Right renal cortex interstitium (tissue), 3 donors: Measurements from ENCODE around the gene HOXA2. TPM values are rescaled to one million over a fixed set of nuclear protein-coding genes. Genes with fewer than 3 reads are reported as not detected.

Source experiments
- DNase-seq, 3 donors: peaks; one replicate each; pipeline ENCODE4 v3.0.0-alpha.2; 2013; ENCODE audit warnings: low read depth in 3 of 3, low spot score in 2 of 3
- polyA plus RNA-seq, 3 donors: library from polyadenylated mRNA; unstranded; fragments of 120-200 nt; gene quantifications; one replicate each; pipeline ENCODE4 v1.2.1, GENCODE V29; 2013; ENCODE audit not compliant: insufficient read length in 3 of 3

The HOXA2 gene
- polyA plus RNA-seq, 3 donors, result 6.7 to 8.5 (median 7.1) TPM

DNA sequence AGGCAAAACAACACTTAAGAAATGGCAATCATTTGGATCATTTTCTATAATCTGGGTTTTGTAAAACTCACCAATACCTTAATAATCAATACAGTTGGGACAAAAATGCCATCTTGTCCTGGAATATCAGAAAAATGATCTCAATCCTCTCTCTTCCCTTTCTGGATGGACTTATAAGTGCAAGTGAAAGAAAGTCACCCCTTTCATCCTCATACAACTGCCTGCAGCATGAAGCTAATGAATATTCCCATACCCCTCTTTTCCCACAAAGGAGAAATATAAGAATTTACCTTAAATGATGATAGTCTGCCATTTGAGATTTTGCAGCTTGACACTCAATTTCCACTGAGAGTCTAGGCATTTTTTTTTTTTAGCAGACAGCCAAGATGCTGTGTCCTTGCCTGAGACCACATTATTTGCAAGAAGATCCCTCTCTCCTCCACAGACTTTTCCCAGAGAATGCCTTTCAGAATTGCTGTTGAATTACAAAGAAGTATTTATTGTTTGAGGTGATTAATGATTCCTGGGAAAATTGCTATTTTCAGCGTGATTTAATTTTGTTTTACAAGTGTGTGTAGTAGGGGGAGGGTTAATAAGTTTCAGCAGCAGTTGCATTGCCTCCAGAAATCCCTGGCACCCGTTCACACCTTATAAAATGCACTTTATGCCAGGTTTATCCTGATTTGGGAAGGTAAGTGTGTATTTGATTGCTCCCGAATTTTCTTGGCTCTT, 24.3 kb upstream of the HOXA2 start:
- DNase-seq, result no peak

DNA sequence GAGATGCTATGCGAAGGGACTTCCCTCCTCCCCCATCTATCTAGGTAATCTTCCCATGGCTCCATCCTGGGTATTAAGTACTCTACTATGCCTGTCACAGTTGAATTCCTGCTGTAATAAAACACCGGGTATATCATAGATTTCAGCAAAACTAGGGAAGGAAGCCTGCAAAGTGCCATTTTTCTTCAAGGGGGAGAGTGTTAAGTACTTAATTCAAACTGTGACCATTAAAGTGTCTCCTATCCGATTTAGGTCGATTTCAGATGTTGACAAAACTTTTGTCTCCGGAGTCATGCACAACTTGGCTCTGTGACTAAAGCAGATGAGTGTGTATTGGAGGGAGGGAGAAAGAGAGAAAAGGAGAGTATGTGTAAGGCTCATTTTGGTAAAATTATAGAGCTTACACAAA, 23.5 kb upstream of the HOXA2 start:
- no peak for DNase-seq

DNA sequence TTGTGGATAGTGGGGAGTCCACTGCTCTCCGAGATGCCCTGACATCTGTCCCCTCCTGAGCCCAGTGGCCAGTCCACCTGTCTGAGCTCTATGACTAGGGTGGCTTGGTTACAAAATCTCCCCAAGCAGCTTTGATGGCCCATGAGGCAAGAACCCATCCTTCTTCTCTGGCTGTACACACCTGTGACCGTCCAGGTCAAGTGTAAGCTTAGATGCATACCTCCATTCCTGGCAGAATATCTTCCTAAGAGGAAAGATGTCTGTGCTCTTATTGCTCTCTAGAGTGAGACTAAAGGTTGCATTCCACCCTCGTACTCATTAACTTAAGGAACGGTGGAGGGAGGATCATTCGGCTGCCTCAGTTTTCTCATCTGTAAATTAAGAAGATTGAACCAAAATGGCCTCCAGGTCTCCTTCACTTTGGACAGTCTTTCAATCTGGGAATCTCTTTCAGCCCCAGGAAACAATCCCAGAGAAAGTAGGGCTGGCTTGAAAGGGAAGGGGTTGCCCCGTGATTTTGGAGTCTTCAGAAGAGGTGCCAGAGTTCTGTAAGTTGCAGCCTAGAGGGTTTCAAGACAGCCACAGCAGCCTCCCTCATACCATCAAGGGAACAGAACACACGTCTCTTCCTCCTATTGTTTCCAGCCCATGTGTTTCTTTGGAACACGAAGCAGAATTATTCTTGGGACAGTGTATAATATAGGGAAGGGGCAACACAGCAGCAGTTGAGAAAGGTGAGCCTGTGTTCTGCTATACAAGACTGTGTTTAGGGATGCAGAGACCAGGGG, 22.6 kb upstream of the HOXA2 start:
- DNase-seq, result no peak

DNA sequence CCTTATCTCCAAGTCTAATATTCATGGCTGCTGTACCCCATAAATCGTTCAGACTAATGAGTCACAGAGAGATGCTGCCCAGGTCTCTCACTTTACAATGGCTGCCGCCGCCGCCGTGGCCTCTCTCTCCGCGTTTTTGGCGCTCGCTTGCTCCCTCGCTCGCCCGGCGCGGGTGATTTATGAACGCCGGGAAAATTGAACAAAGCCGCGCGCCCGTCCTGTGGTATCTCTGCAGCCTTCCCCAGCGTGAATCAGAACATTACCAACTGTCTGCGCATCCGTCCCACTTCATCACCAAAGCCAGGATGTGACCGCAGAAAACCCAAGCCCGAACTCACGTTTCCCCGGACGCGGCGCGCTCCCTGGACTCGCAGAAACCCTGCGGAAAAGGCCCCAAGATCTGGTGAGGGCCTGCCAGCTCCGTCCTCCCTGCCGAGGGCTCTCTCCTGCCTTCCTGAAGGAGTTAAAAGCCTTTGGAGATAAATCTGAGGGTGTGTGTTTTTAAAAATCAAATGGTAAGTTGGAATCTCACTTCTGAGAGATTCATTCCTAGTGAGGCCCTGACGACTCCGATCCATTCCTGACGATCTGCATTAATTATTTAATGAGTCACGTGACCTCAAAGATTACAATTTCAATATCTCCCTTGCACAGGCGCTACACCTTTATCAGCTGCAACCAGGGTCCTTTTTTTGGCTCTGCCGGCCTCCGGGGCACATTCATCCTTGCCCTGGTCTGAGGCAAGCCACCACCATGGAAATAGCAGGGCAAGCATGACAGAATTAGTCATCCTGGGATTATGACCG, 21.8 kb upstream of the HOXA2 start:
- DNase-seq, result no peak

DNA sequence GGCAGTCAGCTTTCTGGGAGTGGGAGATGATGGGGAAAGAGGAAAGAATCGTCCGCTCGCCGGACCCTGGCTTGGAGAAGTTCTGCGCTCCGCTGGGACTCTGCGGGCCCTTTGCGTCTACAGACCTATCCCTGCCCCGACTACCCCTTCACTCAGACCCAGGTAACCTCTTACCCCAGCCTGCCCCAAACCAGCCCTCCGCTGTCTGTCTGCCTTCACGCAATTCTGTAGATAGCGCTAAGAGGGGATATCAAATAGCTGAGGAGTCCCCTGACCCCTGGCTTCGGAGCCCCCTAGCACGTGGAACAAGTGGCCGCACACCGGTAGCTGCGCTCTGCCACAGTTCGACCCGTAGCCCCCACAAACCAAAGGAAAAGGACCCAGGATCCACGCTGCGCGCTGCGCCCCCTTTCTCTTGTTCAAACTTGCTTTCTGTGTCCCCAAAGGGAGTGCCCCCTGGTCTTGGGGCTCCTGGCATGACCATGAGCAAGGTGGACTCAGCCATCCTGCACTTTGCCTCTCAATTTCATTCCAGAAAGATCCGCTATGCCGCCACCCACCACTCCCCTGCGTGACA, 21.1 kb upstream of the HOXA2 start:
- DNase-seq, result no peak

DNA sequence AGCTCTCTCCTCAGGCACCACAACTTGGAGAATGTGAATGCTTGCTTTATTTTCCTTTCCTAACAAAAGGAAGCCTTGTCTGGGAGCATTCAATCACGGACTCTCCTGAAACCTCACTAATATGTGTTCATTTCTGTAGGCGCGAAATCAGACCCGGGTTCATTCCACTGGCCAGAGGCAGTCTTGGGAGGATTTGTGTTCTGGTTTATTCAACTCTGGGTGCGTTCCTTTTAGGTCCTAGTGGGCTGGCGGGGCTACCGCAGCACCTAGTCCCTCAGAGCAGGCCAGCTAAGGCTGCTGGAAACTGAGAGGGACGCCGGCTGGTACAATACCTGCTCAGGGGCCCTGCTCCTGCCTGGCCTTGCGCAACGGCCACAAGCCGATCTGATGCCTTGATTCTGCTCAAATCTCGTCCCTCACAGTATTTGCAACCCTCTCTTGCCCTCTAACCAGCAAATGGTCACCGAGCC, 20.6 kb upstream of the HOXA2 start:
- no peak for DNase-seq

DNA sequence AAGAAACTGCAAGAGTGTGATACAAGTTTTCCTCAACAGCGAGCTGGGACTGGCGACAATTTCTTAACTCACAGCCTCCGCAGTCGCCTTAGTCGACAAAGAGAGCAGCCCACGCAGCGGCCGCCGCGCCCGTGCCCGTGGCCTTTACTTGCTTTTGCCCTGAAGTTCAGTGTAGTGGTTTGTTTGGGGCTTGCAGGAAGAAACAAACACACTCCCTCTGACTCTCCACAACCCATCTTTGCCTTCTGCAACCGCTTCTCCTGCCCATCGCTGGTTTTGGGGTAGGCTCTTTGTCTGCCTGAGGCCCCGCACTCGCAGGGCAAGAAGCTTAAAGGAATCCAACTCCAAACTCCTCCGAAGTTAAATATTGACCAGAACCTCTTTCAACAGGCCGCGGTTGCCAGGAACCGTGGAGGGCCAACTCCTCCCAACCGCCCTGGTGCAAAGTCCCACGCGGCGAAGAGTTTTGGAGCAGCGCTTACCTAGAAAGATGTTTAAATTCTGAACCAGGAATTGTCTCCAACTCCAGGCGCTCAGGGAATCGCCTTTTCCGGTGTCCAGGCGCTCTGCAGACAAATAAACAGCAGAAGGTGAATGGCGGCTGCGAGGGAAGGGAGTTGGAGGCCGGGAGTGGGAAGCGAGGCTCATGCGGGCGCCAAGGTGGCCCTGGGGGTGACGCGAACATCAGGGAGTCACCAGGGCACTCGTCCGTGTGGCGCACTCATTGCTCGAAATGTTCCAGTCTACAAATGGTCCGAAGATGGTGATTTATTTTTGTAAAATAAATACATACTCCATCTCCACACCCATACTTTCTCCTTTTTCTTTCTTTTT, 19.8 kb upstream of the HOXA2 start:
- DNase-seq, result no peak

DNA sequence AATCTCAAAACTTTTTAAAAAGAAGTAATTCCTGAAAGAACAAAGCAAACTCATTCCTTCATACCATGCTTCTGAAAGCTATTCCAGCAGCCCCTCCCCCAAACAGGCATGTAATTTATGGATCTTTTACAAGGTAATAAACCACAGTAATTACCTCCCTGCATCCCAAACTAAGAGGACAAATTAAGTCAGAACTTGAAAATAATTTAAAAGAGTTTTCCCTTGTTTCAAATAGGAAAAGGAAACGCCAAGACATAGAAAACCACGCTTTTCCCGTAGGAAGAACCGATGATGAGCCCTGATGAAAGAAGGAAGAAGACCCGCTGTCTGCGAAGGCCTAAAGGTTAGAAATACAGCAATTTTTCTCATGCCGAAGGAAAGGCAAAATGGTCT, 19.2 kb upstream of the HOXA2 start:
- DNase-seq, result no peak

DNA sequence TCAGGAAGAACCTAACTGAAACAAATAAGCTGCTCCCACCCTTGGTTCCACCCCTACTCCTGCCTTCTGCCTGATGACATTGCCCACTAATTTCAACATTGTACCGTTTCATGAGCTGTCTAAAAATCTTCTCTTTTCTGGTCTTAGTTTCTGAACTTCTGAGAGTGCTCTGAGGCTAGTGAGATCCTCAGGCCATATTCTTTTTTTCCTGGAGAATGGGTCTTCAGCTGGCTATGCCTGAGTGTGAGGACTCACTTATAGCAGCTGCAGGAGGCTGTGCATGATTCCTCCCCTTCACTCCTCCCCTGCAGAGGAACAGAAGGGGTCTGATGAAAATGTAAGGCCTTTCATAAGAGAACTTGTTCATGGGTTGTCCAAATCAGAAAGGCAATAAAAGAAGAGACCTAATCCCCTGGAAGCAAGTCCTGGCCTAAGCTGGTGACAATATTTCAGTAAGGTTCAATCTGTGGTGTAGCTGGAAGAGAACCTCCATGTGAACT, 17.0 kb upstream of the HOXA2 start:
- no peak for DNase-seq

DNA sequence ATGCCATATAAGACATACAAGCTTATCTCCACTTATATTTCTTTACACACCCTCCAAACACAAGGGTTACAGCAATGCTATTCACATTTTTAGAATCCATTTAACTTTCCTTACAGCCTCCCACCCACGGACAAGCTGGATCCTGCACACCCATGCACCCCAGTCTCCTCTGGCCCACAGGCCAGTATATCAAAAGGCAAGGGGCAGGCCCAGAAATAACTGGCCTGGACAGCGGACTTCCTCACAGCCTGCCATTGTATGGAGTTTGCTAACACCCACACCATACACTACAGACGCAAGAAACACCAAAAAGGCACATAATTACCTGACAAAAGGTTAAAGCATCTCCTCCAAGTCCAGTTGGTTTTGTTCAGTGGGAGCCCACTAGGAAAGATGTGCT, 16.1 kb upstream of the HOXA2 start:
- DNase-seq, result no peak

DNA sequence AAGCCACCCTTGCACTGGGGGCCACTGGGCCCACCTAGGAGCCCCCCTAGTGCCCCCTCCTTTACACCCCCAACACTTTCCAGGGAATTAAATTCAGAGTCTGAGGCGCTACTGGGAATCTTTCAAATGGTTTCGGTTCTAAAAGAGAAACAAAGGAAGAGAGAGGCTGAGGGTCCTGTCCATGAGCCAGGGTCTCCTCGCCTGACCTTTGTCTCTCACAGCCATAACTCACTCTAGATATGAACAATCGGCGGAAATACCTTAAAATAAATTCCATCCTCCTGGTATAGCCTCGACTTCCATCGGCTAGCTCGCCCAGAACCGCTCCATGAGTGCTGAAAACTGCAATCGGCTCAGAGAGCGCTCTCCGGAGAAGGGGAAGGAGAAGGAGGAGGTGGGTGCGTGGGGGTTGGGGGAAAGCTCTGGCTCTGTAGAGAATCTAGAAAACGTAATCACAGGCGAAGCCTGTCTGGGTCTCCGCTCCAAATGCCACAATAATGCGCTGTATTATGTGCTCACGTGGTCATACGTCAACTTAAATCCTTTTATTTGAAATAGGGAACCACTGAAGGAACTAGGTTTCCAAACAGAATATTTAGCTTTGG, 15.5 kb upstream of the HOXA2 start:
- DNase-seq, result no peak

DNA sequence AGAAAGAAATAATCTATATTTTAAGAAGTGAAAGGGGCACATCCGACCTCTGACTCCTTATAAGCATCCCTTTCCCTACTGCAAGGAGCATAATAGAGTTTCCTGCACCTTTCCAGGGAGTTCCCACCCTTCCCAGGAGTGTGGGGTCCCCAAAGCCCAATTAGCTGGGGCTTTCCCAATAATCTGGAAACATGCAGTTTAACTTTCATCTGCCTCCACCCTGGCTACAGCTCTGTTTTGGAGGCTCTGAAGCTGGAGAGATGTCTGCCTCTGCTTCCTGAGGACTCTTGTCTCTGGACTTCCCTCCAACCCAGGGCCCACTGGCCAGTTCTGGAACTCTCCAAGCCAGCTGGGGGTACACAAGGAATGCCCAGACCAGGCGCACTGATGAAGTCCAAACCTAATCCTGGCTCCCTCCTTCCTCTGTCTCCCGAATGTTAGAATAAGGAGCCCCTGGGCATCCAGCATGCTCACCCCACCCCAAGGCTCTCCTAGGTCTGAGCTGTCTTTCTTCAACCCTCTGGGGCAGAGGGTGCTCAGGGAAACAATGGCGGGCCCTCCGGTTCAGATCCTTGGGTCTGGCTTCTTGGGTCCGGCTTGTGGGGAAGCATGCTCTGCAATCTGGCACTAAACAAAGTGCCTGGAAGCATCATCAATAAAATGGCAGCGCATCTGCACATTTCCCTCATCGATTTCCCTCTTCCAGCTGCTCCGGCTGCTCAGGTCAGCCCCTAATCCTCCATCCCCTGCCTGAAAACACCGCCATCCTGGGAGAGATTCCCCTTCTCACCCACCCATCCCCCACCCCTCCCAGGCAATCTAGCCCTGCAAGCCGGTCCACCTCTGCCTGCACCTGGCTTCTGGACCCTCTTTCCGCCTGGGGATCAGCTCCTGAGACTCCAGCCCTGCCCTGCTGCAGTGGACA, 14.7 kb upstream of the HOXA2 start:
- DNase-seq, result no peak

DNA sequence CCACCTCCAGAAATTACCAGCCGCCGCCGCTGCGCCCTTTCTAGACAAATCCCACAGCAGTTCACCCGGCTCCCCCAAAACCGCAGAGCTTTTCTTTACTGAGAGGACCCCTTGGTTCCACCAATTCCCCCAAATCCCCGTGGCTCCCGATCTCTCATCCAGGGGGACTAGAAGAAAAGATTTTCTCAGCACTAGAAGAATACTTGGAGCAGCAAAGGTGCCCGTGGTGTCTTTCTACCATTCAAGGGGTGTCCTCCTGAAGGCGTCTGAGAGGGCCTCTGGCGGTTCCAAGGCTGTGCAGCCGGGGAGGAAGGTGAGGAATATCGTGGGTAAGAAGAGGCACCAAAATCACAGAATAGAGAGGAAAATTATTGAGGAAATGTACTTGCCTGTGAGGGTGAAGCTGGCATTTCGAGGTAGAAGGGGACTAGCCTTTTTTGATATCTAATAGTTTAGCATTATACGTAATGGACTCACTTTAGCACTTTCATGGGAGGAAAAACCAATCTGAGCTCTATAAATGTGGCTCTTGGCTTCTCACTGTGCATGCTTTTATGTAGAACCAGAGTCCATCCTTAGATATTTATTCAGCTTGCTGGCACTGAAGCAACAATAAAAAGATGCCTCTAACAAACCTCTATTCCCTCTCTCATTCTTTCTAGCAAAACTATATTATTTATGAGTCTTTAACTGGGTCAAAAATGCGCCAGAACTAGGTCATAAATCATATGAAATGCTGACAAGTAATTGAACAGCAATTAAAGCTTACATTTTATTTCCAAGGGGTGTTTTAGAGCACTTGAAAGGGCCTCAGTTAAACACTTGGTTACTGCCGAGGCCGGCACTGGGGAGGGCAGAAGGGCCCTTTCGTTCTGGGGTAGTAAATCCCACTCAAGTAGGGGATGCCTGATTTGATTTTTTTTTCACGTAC, 13.8 kb upstream of the HOXA2 start:
- DNase-seq, result no peak

DNA sequence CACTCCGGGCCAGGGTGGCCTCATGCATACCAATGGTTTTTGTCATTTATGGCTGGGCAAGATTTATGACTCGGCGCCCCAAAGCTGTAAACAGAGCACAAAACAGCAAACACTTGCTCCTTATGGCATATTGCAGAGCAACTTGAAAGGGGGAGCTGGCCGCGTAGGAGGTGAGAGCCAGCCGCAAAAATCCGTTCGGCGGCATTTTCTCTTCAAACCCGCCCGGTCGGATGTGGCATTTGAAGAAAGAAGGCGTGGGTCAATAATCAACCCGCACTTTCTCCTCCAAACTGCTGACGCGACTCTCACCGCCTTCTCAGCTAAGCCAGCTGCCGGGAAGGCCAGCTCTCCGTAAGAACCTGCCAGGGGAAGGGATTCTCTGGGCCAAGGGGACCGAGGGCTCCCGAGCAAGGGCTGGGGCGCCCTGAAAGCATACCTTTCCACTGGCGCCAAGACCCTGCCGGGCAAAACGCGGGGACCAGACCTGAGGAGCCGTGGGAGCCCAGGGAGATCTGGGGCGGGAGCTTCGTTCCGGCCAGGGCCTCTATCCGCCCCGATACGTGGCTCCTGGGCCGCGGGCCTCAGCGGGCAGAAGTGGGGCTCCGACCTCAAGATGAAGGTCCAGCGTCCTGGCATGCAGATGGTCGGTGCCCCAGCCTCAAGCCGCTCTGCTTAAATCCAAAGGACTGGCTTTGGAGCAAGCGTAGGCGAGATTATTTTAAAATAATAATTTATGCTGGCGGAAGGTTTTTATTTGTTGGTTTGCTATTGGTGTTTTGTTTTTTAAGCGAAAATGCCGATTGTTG, 12.9 kb upstream of the HOXA2 start:
- no peak for DNase-seq

DNA sequence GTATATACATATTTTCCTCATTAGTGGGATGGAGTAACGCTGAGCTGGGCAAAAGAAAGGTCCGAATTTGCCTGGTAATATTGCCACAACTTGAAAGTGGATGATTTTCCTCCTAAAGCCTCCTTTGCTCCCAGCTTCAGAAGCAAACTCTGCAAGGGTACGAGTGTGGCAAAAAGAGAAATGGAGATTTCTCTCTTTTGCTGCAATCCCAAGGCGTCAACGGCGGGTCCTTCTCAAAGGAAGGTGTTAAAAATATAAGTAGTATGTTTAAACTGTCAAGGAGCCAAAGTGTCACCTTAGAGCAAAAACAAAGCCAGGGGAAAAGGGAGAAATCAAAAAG, 12.4 kb upstream of the HOXA2 start:
- no peak for DNase-seq

DNA sequence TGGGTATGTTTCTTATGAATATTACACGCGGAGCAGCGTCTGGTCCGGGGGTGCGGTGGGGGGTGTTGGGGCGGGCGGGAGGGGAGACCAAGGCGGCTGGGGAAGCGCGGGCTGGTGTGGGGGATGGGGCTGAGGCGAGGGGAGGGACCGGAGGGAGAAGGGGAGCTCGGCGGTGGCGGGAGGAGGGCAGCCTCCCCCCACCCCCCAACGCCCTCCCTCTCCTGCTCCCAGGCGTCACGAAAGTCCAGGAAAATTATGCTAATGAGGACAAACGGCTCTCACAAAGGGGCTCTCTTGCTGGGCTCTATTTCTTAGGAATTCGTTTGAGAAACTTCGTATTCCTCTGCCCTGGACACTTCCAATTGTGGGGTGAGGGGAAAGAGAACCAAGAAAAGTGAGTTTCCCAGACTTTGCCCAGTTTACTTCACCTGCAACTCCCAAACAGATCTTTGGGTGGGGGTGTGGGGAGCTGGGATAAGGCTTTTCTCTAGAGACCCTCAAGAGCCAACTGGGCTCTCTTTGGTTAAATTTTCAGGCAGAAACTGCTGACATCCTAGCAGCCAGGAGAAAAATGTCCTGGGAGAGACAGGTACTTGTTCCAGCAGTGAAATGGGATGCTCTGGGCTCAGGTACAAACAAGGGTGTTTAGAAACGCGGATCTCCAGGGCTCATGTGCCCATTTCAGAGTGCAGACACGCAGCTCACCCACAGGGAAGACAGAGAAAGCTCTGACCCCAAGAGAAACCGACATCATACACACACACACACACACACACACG, 11.7 kb upstream of the HOXA2 start:
- DNase-seq, result no peak
